HEK293 (cell line): ENCODE results near the gene PGP.

Experiments
- CTCF ChIP-seq: fragments of 450-650 bp; formaldehyde crosslinking; IDR thresholded peaks from 2 replicates; pipeline ENCODE4 v1.5.1; 2016; ENCODE audit warnings: missing biosample characterization, missing genetic modification characterization
- PBX3 ChIP-seq: sonication (generic); formaldehyde crosslinking; IDR thresholded peaks from 2 replicates; pipeline ENCODE4 v1.8.1; 2022; ENCODE audit warnings: mild to moderate bottlenecking, moderate library complexity, missing genetic modification reagents
- TCF7L2 ChIP-seq: IDR thresholded peaks from 2 replicates; pipeline ENCODE4 v1.6.1; 2011; ENCODE audit warnings: low read depth, mild to moderate bottlenecking, inconsistent platforms, low read length, moderate library complexity, borderline replicate concordance
- ZBTB44 ChIP-seq: fragments of 450-650 bp; IDR thresholded peaks from 2 replicates; pipeline ENCODE4 v1.5.1; 2018; ENCODE audit warnings: missing biosample characterization, mild to moderate bottlenecking, missing genetic modification characterization
- ZFP3 ChIP-seq: fragments of 450-650 bp; formaldehyde crosslinking; IDR thresholded peaks from 2 replicates; pipeline ENCODE4 v1.5.1; 2016; ENCODE audit warnings: low read depth, missing biosample characterization, missing genetic modification characterization
- ZNF133 ChIP-seq: fragments of 450-650 bp; formaldehyde crosslinking; IDR thresholded peaks from 2 replicates; pipeline ENCODE4 v1.5.1; 2016; ENCODE audit warnings: missing biosample characterization, missing genetic modification characterization
- ZNF311 ChIP-seq: fragments of 450-650 bp; formaldehyde crosslinking; IDR thresholded peaks from 2 replicates; pipeline ENCODE4 v1.5.1; 2017; ENCODE audit warnings: missing biosample characterization, missing genetic modification characterization, borderline replicate concordance
- ZNF324 ChIP-seq: fragments of 450-650 bp; formaldehyde crosslinking; IDR thresholded peaks from 2 replicates; pipeline ENCODE4 v1.5.1; 2016; ENCODE audit warnings: missing biosample characterization, missing genetic modification characterization
- ZNF544 ChIP-seq: fragments of 450-650 bp; formaldehyde crosslinking; IDR thresholded peaks from 2 replicates; pipeline ENCODE4 v1.5.0; 2017; ENCODE audit warnings: missing biosample characterization, missing genetic modification characterization
- TF ChIP-seq, protein P1 (sequence below): fragments of 450-650 bp; formaldehyde crosslinking; IDR thresholded peaks from 2 replicates; pipeline ENCODE4 v1.5.1; 2016; ENCODE audit warnings: missing biosample characterization, missing genetic modification characterization

DNA sequence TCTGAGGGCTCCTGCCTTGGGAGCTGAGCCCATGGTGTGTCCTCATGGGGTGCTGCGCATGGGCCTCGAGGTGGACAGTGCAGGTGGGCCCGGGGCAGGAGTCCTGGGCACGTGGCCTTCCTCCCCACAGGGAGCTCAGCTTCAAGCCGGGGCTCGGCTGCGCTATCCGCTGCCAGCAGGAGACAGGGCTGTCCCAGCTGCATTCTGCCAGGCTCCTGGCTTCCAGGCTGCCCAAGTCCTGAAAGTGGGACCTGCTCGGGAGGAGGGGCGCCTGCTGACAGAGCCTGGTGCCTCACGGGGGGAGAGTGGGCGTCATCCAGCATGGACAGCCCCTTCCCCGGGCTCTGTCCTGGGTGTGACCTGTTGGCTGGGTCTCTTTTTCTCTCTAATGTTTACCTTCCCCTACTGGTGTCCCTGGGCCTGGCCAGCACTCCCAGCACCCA, 51.9 kb downstream of the PGP start:
- TF ChIP-seq ZNF133 (no peak), CTCF (tag by site-specific recombination) (no peak), ZBTB44 (tag by site-specific recombination) (no peak), ZNF324 (tag by site-specific recombination) (no peak), ZNF544 (tag by site-specific recombination) (no peak), TCF7L2 (no peak), ZNF311 (tag by site-specific recombination) (no peak), PBX3 (no peak), ZFP3 (no peak)
- TF ChIP-seq, protein P1, sequence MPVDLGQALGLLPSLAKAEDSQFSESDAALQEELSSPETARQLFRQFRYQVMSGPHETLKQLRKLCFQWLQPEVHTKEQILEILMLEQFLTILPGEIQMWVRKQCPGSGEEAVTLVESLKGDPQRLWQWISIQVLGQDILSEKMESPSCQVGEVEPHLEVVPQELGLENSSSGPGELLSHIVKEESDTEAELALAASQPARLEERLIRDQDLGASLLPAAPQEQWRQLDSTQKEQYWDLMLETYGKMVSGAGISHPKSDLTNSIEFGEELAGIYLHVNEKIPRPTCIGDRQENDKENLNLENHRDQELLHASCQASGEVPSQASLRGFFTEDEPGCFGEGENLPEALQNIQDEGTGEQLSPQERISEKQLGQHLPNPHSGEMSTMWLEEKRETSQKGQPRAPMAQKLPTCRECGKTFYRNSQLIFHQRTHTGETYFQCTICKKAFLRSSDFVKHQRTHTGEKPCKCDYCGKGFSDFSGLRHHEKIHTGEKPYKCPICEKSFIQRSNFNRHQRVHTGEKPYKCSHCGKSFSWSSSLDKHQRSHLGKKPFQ = no peak
